Ishikawa (cell line): ENCODE measurements around the gene NPFFR1.

ENCODE experiments used
- CEBPB ChIP-seq: IDR thresholded peaks from 2 replicates; pipeline ENCODE4 v1.6.1; 2012
- CREB1 ChIP-seq: IDR thresholded peaks from 2 replicates; pipeline ENCODE4 v1.6.1; 2012; ENCODE audit warnings: low read depth
- EGR1 ChIP-seq: IDR thresholded peaks from 2 replicates; pipeline ENCODE4 v1.6.1; 2012
- EP300 ChIP-seq: IDR thresholded peaks from 2 replicates; pipeline ENCODE4 v1.6.1; 2012; ENCODE audit warnings: borderline replicate concordance
- FOXM1 ChIP-seq: IDR thresholded peaks from 2 replicates; pipeline ENCODE4 v1.6.1; 2012; ENCODE audit warnings: low read depth, borderline replicate concordance
- NFIC ChIP-seq: IDR thresholded peaks from 2 replicates; pipeline ENCODE4 v1.6.1; 2012
- RAD21 ChIP-seq: IDR thresholded peaks from 2 replicates; pipeline ENCODE4 v1.6.1; 2012; ENCODE audit warnings: low read depth
- TAF1 ChIP-seq: IDR thresholded peaks from 2 replicates; pipeline ENCODE4 v1.6.1; 2012; ENCODE audit warnings: low read depth, mild to moderate bottlenecking
- TCF12 ChIP-seq: IDR thresholded peaks from 2 replicates; pipeline ENCODE4 v1.6.1; 2012; ENCODE audit warnings: low read depth
- TEAD4 ChIP-seq: IDR thresholded peaks from 2 replicates; pipeline ENCODE4 v1.6.1; 2012
- YY1 ChIP-seq: IDR thresholded peaks from 2 replicates; pipeline ENCODE4 v1.6.1; 2012; ENCODE audit warnings: low read depth
- ZBTB7A ChIP-seq: IDR thresholded peaks from 2 replicates; pipeline ENCODE4 v1.6.1; 2012; ENCODE audit warnings: low read depth
- TF ChIP-seq, protein P1 (sequence below): IDR thresholded peaks from 2 replicates; pipeline ENCODE4 v1.6.1; 2012
- TF ChIP-seq, protein P2 (sequence below): IDR thresholded peaks from 2 replicates; pipeline ENCODE4 v1.6.1; 2012
- TF ChIP-seq, protein P3 (sequence below): IDR thresholded peaks from 2 replicates; pipeline ENCODE4 v1.6.1; 2012; ENCODE audit warnings: low read depth, mild to moderate bottlenecking

The NPFFR1 gene

DNA sequence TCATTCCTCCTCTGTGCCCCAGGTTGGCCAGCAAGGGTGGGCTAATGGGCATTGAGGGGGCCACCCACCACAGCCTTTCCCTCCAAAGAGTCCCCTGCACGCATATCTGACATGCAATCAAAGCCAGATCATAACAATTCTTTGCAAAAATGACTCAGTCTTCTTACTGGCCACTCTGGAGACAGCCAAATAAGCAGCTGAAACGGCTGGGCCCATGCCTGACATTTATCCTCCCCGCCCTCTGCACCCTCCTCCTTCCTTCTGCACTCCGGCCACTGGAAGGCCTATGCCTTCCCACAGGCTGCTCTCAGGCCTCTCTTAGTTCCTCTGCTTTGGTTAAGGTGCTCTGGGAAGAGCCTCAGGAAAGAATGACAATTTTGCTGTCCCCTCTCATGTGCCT, 29.2 kb upstream of the NPFFR1 start:
- TF ChIP-seq TCF12 (no peak), ZBTB7A (no peak), EP300 (no peak), RAD21 (no peak), FOXM1 (no peak), NFIC (no peak), CREB1 (no peak), TAF1 (no peak), TEAD4 (no peak), YY1 (no peak), EGR1 (no peak), CEBPB (no peak)
- TF ChIP-seq, protein P1, sequence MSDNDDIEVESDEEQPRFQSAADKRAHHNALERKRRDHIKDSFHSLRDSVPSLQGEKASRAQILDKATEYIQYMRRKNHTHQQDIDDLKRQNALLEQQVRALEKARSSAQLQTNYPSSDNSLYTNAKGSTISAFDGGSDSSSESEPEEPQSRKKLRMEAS: no peak
- TF ChIP-seq, protein P2, sequence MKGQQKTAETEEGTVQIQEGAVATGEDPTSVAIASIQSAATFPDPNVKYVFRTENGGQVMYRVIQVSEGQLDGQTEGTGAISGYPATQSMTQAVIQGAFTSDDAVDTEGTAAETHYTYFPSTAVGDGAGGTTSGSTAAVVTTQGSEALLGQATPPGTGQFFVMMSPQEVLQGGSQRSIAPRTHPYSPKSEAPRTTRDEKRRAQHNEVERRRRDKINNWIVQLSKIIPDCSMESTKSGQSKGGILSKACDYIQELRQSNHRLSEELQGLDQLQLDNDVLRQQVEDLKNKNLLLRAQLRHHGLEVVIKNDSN: no peak
- TF ChIP-seq, protein P3, sequence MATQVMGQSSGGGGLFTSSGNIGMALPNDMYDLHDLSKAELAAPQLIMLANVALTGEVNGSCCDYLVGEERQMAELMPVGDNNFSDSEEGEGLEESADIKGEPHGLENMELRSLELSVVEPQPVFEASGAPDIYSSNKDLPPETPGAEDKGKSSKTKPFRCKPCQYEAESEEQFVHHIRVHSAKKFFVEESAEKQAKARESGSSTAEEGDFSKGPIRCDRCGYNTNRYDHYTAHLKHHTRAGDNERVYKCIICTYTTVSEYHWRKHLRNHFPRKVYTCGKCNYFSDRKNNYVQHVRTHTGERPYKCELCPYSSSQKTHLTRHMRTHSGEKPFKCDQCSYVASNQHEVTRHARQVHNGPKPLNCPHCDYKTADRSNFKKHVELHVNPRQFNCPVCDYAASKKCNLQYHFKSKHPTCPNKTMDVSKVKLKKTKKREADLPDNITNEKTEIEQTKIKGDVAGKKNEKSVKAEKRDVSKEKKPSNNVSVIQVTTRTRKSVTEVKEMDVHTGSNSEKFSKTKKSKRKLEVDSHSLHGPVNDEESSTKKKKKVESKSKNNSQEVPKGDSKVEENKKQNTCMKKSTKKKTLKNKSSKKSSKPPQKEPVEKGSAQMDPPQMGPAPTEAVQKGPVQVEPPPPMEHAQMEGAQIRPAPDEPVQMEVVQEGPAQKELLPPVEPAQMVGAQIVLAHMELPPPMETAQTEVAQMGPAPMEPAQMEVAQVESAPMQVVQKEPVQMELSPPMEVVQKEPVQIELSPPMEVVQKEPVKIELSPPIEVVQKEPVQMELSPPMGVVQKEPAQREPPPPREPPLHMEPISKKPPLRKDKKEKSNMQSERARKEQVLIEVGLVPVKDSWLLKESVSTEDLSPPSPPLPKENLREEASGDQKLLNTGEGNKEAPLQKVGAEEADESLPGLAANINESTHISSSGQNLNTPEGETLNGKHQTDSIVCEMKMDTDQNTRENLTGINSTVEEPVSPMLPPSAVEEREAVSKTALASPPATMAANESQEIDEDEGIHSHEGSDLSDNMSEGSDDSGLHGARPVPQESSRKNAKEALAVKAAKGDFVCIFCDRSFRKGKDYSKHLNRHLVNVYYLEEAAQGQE: no peak

DNA sequence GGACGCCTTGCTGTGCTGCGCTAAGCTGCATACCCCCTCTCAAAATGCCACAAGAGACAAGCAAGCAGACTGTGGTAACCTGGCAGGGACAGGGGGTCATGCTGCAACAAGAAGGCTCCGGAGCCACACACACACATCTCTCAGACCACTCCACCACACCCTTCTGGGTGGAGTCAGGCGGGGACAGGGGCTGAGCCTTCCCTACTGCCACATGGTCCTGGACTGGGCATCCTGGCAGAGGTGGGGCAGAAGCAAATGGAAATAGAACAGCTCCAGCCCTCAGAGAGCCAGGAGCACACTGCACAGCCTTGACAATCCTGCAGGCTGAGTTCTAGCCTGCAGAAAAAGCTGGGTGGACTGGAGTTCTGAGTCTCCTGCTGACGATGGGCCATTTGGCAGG, 28.4 kb upstream of the NPFFR1 start:
- TF ChIP-seq NFIC (no peak), CREB1 (no peak), TAF1 (no peak), EP300 (no peak)
- TF ChIP-seq, protein P2: no peak

DNA sequence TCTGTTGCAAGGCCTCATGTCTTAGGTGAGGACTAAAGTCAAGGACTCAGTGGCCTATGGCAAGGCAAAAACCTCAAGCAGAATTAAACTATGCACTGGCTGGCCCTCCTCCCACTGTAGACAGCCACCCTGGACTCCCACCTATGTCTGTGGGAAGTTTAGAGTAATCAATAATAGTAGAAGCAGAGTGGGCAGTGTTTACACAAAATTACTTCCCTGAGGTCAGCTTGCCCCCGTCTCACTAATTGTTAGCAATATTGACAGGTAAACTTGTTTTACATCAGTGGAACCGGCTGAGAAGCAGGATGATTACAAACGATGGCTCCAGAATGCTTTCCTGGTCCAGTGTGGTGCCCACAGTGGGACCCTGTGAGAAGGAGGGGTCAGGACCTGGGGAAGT, 27.9 kb upstream of the NPFFR1 start:
- TF ChIP-seq FOXM1 (no peak), RAD21 (no peak)
- TF ChIP-seq, protein P3: no peak

DNA sequence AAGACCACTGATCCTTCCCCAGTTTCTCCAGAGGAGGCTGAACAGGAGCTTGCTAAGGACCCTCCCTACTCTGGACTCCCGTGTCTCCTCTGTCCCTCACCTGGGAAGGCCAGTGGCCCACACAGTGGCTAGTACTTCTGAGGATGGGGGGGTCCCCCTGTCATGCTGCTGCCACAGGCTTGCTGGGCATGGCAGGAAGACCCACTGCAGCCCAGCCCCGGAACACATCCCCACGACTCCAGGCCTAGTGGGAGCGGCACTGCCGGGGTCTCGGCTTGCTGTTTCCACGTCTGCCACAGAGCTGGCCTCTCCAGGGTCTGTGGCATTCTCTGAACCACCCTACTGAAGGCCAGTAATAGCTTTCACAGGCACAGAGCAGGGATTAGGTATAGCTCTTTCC, 25.9 kb upstream of the NPFFR1 start:
- TF ChIP-seq, protein P3: no peak
- TF ChIP-seq TEAD4 (no peak), TAF1 (no peak), ZBTB7A (no peak)

DNA sequence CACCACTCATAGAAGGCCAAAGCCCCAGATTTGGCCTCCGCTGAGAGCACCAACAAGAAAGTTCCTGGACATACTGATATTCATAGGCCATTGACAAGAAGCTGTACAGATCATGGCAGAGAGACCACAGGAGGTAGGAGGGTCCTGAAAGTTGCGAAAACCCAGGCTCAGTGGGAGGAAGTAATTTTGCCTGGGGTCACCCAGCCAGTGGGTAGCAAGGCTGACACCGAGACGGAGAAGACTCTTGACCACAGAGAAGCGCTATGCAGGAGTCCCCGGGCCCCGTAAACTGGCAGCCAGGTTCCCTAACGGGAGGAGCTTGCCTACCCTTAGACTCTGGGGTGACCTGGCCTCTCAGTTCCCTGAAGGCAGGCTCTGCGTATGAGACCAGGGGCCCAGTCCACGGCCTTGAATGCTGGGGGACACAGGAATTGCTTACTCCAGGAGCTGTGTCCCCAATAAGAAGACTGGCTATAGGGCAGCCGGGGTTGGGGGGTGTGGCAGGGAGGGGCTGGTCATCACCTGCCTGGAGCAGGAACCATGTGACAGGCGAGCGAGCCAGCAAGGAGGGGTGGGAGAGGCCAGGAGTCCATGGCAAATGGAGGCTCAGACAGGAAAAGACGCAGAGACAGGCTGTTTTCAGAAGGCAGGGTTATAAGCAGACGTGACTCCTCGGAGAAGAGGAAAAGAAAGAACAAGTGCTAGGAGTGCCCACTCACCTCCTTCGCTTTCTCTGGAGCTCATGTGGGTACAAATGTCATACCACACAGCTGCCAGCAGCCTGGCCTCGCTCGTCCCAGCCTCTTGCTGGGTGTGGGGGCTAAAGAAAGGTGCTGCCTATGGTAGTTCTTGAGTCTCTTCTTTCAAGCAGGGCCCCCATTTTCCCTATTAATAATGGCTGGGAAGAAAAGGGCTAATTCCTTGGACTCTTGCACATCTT, 24.6 kb upstream of the NPFFR1 start:
- TF ChIP-seq FOXM1 (no peak), CEBPB (no peak), RAD21 (no peak), ZBTB7A (no peak), YY1 (no peak), CREB1 (no peak), TCF12 (no peak)
- TF ChIP-seq, protein P1: no peak
